GM12801 (cell line): Measurements from ENCODE around the gene FAM222B.

Source experiments
- CTCF ChIP-seq: IDR thresholded peaks from one replicate; pipeline ENCODE4 v1.5.1; 2011; ENCODE audit warnings: control low read depth; ENCODE audit not compliant: insufficient read length; ENCODE audit errors: extremely low read depth

Gene FAM222B

GRCh38 chr17:28725166-28725659, 117.4 kb downstream of the FAM222B start:
- no peak for TF ChIP-seq CTCF

- no peak for TF ChIP-seq CTCF
These were observed 118.0 kb downstream of the FAM222B start for GRCh38 chr17:28724500-28725165.

- TF ChIP-seq CTCF, result no peak
These were observed 119.3 kb downstream of the FAM222B start for GRCh38 chr17:28723159-28723835.

GRCh38 chr17:28722417-28723158, 120.0 kb downstream of the FAM222B start:
- TF ChIP-seq CTCF, result no peak

GRCh38 chr17:28720247-28720996, 122.2 kb downstream of the FAM222B start:
- TF ChIP-seq CTCF, result no peak

GRCh38 chr17:28719021-28719433, 123.6 kb downstream of the FAM222B start:
- no peak for TF ChIP-seq CTCF
